Measurements from ENCODE around the gene BOK. TPM values are rescaled to one million over a fixed set of nuclear protein-coding genes. Genes with fewer than 3 reads are reported as not detected.

Gene BOK
- total and polyA plus RNA-seq, 9 donors: 35.3 to 60.4 (median 57.0) TPM

DNA sequence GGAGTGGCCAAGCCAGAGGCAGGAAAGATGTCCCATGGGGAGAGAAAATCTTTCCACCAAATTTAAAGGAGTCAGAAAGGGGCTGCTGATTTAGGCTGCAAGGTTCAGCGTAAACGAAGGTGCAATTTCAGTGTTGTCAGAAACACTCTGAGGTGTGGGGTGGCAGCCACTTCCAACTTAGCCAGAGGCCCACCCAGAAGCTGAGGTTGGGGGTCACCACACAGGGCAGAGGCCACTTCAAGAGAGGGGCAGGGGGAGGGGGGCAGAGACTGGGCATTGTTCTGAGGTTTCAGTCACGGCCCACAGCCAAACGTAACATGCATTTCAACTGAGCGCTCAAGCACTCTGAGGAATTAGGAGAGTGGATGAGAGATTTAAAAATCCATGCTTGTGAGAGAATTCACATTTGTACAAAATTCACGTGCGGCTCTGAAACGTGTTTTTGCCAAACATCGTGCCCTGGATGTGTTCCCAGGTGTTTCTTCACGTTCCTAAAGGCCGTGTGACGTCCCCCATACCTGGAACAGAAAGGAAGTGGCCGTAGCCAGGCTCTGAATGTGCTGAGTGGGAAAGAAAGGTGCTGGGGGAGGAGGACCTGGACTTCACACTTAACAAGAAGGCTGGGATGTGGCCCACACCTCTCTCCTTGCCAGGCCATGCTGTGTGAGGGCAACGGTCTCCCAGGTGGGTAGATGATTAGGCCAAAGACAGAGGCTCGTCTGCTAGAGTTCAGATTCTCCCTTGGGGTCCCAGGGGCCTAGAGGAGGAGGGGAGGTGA is 19.5 kb upstream of the BOK start:
- Histone ChIP-seq H3K4me1 (ENCODE audit: control insufficient read depth, insufficient read depth, low read length) (peaks cover 23% of the 10 kb centered on the region), H3K27me3 (ENCODE audit: control insufficient read depth, insufficient read depth, low read length) (peaks cover 21% of the 10 kb centered on the region), H3K27ac (ENCODE audit: low read length) (no peak overlapping the region), H3K36me3 (ENCODE audit: control insufficient read depth, insufficient read depth, low read length) (no peaks in the 10 kb centered on the region), H3K9me3 (replicated peaks; ENCODE audit: control insufficient read depth, low read depth, low read length) (no peaks in the 10 kb centered on the region), H3K4me3 (ENCODE audit: low read length) (no peak overlapping the region)
- no peak for DNase-seq
- 65% methylated on average over 6 of the region's 15 CpGs for WGBS (ENCODE audit: insufficient coverage)

DNA sequence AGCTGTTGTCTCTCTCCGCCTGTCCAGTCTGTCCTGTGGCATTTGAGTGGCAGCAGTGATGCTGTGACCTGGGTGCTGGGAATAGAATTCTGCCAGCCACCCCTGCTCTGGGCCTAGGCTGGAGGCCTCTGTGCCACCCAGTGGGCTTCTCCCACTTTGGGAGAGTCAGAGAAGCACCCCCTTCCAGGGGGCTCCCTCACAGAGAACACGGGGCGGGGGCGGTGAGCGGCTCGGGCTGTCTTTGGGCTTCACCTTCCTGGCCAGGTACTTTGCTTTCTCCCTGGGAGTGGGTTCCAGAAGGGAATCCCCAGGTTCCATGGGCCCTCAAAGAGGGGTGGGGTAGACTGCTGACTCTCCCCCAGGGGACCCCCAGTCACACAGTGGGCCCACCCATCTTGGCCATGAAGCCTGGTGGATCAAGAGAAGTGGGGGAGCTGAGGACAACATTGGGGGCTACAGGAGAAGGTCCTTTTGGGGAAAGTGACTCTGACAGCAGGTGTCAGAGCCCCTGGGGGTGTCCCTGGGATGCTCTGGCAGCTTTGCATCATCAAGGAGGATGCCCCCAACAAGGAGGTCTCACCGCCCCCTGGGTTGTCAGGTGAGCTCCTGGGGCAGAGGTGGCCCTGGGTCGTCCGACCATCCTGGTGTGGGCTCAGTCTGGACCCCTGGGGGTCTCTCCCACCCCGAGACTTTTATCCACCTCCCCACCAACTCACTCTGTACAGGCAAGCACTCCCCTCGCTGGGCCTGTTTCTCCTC is 18.8 kb upstream of the BOK start:
- no peak for DNase-seq
- WGBS (ENCODE audit: insufficient coverage): 100% methylated on average over 2 of the region's 11 CpGs
- Histone ChIP-seq H3K4me1 (ENCODE audit: control insufficient read depth, insufficient read depth, low read length) (peaks cover 23% of the 10 kb centered on the region), H3K4me3 (ENCODE audit: low read length) (no peak overlapping the region), H3K27ac (ENCODE audit: low read length) (no peak overlapping the region), H3K36me3 (ENCODE audit: control insufficient read depth, insufficient read depth, low read length) (no peaks in the 10 kb centered on the region), H3K27me3 (ENCODE audit: control insufficient read depth, insufficient read depth, low read length) (peaks cover 21% of the 10 kb centered on the region), H3K9me3 (replicated peaks; ENCODE audit: control insufficient read depth, low read depth, low read length) (peaks cover 2% of the 10 kb centered on the region)

DNA sequence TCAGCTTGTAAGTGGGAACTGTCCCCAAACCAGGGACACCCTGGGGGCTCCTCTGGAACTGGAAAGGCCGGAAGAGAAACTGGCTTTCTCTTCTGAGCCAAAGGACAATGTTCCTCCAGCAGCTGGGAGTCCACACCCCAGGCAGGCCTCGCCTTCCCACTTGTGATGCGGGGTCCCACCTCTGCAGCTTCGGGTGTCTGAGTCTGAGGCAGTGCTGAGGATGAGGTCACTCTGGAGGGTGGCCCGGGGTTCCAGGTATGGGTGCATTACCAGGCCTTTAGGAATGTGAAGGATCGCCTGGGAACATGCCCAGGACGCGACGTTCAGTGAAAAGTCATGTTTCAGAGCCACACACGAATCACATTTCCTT is 18.2 kb upstream of the BOK start:
- H3K4me1 ChIP-seq (ENCODE audit: control insufficient read depth, insufficient read depth, low read length): peaks cover 24% of the 10 kb centered on the region
- WGBS (ENCODE audit: insufficient coverage): 48% methylated on average over 7 of the region's 10 CpGs
- no peaks in the 10 kb centered on the region for H3K36me3 ChIP-seq (ENCODE audit: control insufficient read depth, insufficient read depth, low read length)
- peaks cover 2% of the 10 kb centered on the region for H3K9me3 ChIP-seq (replicated peaks; ENCODE audit: control insufficient read depth, low read depth, low read length)
- H3K27ac ChIP-seq (ENCODE audit: low read length): peak overlapping the region; percentile 42
- DNase-seq: no peak
- H3K4me3 ChIP-seq (ENCODE audit: low read length): peak overlapping the region; percentile 34
- peaks cover 21% of the 10 kb centered on the region for H3K27me3 ChIP-seq (ENCODE audit: control insufficient read depth, insufficient read depth, low read length)

GRCh38 chr2:241540771-241541561 is 17.6 kb upstream of the BOK start:
- H3K4me3 ChIP-seq (ENCODE audit: low read length): peak overlapping the region; percentile 34
- H3K36me3 ChIP-seq (ENCODE audit: control insufficient read depth, insufficient read depth, low read length): no peaks in the 10 kb centered on the region
- peaks cover 29% of the 10 kb centered on the region for H3K4me1 ChIP-seq (ENCODE audit: control insufficient read depth, insufficient read depth, low read length)
- peaks cover 2% of the 10 kb centered on the region for H3K9me3 ChIP-seq (replicated peaks; ENCODE audit: control insufficient read depth, low read depth, low read length)
- H3K27me3 ChIP-seq (ENCODE audit: control insufficient read depth, insufficient read depth, low read length): peaks cover 21% of the 10 kb centered on the region
- peak; percentile 53 for DNase-seq
- WGBS (ENCODE audit: insufficient coverage): 2% methylated on average over 46 of the region's 68 CpGs
- H3K27ac ChIP-seq (ENCODE audit: low read length): peak overlapping the region; percentile 42

- 9% methylated on average over 48 of the region's 62 CpGs for WGBS (ENCODE audit: insufficient coverage)
- peak overlapping the region; percentile 13 for H3K4me3 ChIP-seq (ENCODE audit: low read length)
- no peak for DNase-seq
Observed at GRCh38 chr2:241541564-241542277, 16.8 kb upstream of the BOK start.

GRCh38 chr2:241542278-241542605 is 16.3 kb upstream of the BOK start:
- H3K4me1 ChIP-seq (ENCODE audit: control insufficient read depth, insufficient read depth, low read length): peaks cover 41% of the 10 kb centered on the region
- no peak for DNase-seq
- H3K27ac ChIP-seq (ENCODE audit: low read length): no peak overlapping the region
- peaks cover 21% of the 10 kb centered on the region for H3K27me3 ChIP-seq (ENCODE audit: control insufficient read depth, insufficient read depth, low read length)
- H3K9me3 ChIP-seq (replicated peaks; ENCODE audit: control insufficient read depth, low read depth, low read length): peaks cover 2% of the 10 kb centered on the region
- WGBS (ENCODE audit: insufficient coverage): 78% methylated on average over 13 of the region's 15 CpGs
- H3K4me3 ChIP-seq (ENCODE audit: low read length): no peak overlapping the region
- no peaks in the 10 kb centered on the region for H3K36me3 ChIP-seq (ENCODE audit: control insufficient read depth, insufficient read depth, low read length)

More at GRCh38 chr2:241541564-241542277, 16.8 kb upstream of the BOK start:
- Histone ChIP-seq H3K9me3 (replicated peaks; ENCODE audit: control insufficient read depth, low read depth, low read length) (peaks cover 2% of the 10 kb centered on the region), H3K27ac (ENCODE audit: low read length) (no peak overlapping the region), H3K27me3 (ENCODE audit: control insufficient read depth, insufficient read depth, low read length) (peaks cover 21% of the 10 kb centered on the region), H3K36me3 (ENCODE audit: control insufficient read depth, insufficient read depth, low read length) (no peaks in the 10 kb centered on the region), H3K4me1 (ENCODE audit: control insufficient read depth, insufficient read depth, low read length) (peaks cover 36% of the 10 kb centered on the region)

- Histone ChIP-seq H3K27ac (ENCODE audit: low read length) (no peak overlapping the region), H3K9me3 (replicated peaks; ENCODE audit: control insufficient read depth, low read depth, low read length) (peaks cover 2% of the 10 kb centered on the region), H3K4me1 (ENCODE audit: control insufficient read depth, insufficient read depth, low read length) (peaks cover 45% of the 10 kb centered on the region), H3K36me3 (ENCODE audit: control insufficient read depth, insufficient read depth, low read length) (no peaks in the 10 kb centered on the region), H3K4me3 (ENCODE audit: low read length) (no peak overlapping the region), H3K27me3 (ENCODE audit: control insufficient read depth, insufficient read depth, low read length) (peaks cover 14% of the 10 kb centered on the region)
- WGBS (ENCODE audit: insufficient coverage): 23% methylated on average over 8 of the region's 10 CpGs
- no peak for DNase-seq
Observed at GRCh38 chr2:241545106-241545505, 13.4 kb upstream of the BOK start.

DNA sequence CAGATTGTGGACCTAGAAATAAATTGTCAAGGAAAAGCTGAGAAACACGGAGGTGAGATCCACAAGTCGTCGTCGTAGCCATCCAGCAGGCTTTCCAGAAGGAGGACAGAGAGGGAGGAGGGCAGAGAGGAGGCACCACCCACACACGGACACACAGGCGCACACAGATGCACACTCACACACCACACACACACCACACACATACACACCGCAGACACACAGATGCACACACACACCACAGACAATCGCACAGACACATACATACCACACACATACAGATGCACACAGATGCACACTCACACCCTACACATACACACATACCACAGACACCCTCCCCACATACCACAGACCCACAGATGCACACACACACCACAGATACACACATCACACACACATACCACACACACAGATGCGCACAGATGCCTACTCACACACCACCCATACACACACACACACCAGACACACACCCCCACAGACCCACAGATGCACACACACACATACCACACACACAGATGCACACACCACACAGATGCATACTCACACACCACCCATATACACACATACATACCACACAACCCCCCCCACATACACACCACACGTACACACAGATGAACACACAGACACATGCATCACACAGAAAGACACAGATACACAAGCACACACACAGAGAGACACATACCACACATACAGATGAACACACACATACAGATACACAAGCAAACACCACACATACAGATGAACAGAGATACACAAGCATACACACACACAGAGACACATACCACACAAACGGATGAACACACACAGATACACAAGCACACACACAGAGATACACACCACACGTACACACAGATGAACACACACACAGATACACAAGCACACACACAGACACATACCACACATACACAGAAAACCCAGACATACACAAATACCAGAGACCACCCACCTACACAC is 12.7 kb upstream of the BOK start:
- Histone ChIP-seq H3K36me3 (ENCODE audit: control insufficient read depth, insufficient read depth, low read length) (no peaks in the 10 kb centered on the region), H3K9me3 (replicated peaks; ENCODE audit: control insufficient read depth, low read depth, low read length) (peaks cover 2% of the 10 kb centered on the region), H3K4me3 (ENCODE audit: low read length) (no peak overlapping the region), H3K27me3 (ENCODE audit: control insufficient read depth, insufficient read depth, low read length) (peaks cover 13% of the 10 kb centered on the region), H3K27ac (ENCODE audit: low read length) (peak overlapping the region; percentile 31), H3K4me1 (ENCODE audit: control insufficient read depth, insufficient read depth, low read length) (peaks cover 38% of the 10 kb centered on the region)
- no peak for DNase-seq
- 78% methylated on average over 6 of the region's 12 CpGs for WGBS (ENCODE audit: insufficient coverage)

Measured in muscle of leg (tissue), 11 donors.